ENCODE results near the gene AKAP6. TPM values are rescaled to one million over a fixed set of nuclear protein-coding genes. Genes with fewer than 3 reads are reported as not detected.

AKAP6 gene
- total RNA-seq, 1 experiment from 2014 or later, result 11.3 TPM

GRCh38 chr14:32823706-32824105, 494.6 kb downstream of the AKAP6 start:
- no peak for DNase-seq (ENCODE audit: low spot score)

- no peak for DNase-seq (ENCODE audit: low spot score)
These were observed 495.1 kb downstream of the AKAP6 start for GRCh38 chr14:32824195-32824594.

- no peak for DNase-seq (ENCODE audit: low spot score)
These were observed 496.0 kb downstream of the AKAP6 start for GRCh38 chr14:32825058-32825457.

- peak; percentile 5 for DNase-seq (ENCODE audit: low spot score)
These were observed 497.4 kb downstream of the AKAP6 start for GRCh38 chr14:32826404-32827082.

GRCh38 chr14:32827514-32827913, 498.4 kb downstream of the AKAP6 start:
- DNase-seq (ENCODE audit: low spot score), result no peak

GRCh38 chr14:32835924-32836323, 506.8 kb downstream of the AKAP6 start:
- no peak for DNase-seq (ENCODE audit: low spot score)

GRCh38 chr14:32841698-32842097, 512.6 kb downstream of the AKAP6 start:
- DNase-seq (ENCODE audit: low spot score), result no peak

- no peak for DNase-seq (ENCODE audit: low spot score)
These were observed 517.8 kb downstream of the AKAP6 start for GRCh38 chr14:32846821-32847365.

GRCh38 chr14:32847867-32848266, 518.8 kb downstream of the AKAP6 start:
- no peak for DNase-seq (ENCODE audit: low spot score)

- DNase-seq (ENCODE audit: low spot score), result no peak
These were observed 536.8 kb downstream of the AKAP6 start for GRCh38 chr14:32865827-32866376.

GRCh38 chr14:32883188-32883587, 554.1 kb downstream of the AKAP6 start:
- DNase-seq (ENCODE audit: low spot score), result no peak

Other genes with a start within 250 kb of the AKAP6 start
- not detected in 2 replicates for gene RNU6-7, start 127.3 kb upstream of the AKAP6 start, total RNA-seq (2014; rRNA removed; shearing (Covaris generic))
- not detected in 2 replicates for gene RNU6-8, start 126.0 kb upstream of the AKAP6 start, total RNA-seq (2014; rRNA removed; shearing (Covaris generic))

Data from A172 (cell line).